Measurements from ENCODE around the gene PHF21B. TPM values are rescaled to one million over a fixed set of nuclear protein-coding genes. Genes with fewer than 3 reads are reported as not detected.

The PHF21B gene
- total RNA-seq, 1 donor from 2014 or later, result 6.7 TPM

DNA sequence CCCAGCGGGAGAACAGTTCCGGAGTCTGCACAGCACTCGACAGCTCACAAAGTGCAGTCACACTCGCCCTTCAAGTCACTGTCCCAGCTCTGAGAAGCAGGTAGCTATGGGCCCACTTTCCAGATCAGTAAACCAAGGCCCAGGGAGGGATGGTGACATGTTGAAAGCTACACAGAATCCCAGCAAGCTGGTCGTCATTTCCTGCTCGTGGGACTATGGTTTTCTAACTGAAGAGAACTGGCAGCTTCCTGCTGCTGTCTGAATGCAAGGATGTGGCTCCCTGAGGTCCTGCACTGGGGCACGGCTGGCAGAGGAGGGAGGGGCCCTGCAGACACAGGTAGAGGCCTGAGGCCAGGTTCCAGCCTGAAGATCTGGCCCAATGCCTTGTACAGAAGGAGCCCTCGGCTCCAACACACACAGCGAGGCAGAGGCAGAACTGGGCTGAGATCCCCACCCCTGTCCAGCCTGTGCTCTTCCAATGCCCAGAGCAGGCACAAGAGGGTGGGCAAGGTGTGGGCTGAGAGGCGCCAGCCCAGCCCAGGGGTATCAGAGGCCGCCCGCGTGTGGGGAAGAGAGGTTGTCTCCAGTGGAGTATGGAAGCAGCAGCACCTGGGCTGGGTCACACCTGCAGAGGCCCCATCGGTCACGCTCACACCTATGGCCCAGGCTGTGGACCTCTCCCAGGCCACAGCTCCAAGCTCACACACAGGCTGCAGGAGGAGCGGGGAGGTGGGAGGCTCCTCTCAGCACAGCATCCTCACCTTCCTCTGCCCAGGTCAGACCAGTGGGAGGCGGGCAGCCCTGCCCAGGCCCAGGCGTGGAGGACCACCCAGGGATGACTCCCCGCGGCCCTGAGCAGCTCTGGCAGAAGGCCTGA, 119.2 kb downstream of the PHF21B start:
- no peaks in the 10 kb centered on the region for H3K36me3 ChIP-seq
- H3K9ac ChIP-seq, result no peak overlapping the region
- no peak overlapping the region for H3K4me3 ChIP-seq
- no peak for DNase-seq (ENCODE audit: low spot score)
- peaks cover 21% of the 10 kb centered on the region for H3K36me3 Mint-ChIP-seq
- no peak for TF ChIP-seq EZH2 (IDR thresholded peaks at IDR 0.05)
- TF ChIP-seq EZH2phosphoT487 (IDR thresholded peaks at IDR 0.05), result no peak
- TF ChIP-seq, protein P1, sequence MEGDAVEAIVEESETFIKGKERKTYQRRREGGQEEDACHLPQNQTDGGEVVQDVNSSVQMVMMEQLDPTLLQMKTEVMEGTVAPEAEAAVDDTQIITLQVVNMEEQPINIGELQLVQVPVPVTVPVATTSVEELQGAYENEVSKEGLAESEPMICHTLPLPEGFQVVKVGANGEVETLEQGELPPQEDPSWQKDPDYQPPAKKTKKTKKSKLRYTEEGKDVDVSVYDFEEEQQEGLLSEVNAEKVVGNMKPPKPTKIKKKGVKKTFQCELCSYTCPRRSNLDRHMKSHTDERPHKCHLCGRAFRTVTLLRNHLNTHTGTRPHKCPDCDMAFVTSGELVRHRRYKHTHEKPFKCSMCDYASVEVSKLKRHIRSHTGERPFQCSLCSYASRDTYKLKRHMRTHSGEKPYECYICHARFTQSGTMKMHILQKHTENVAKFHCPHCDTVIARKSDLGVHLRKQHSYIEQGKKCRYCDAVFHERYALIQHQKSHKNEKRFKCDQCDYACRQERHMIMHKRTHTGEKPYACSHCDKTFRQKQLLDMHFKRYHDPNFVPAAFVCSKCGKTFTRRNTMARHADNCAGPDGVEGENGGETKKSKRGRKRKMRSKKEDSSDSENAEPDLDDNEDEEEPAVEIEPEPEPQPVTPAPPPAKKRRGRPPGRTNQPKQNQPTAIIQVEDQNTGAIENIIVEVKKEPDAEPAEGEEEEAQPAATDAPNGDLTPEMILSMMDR (IDR thresholded peaks at IDR 0.05), result no peak
- H4K20me1 ChIP-seq (ENCODE audit: low read depth), result peaks cover 4% of the 10 kb centered on the region
- H3K4me2 ChIP-seq, result no peak overlapping the region
- no peak overlapping the region for H3K27ac ChIP-seq
- H3K9me3 Mint-ChIP-seq, result no peaks in the 10 kb centered on the region
- no peaks in the 10 kb centered on the region for H3K27me3 Mint-ChIP-seq (ENCODE audit: insufficient read depth, low read depth)
- H3K4me3 Mint-ChIP-seq, result no peak overlapping the region
- H3F3A ChIP-seq (ENCODE audit: low read depth), result no peaks in the 10 kb centered on the region
- no peak overlapping the region for H3K27ac Mint-ChIP-seq
- no peaks in the 10 kb centered on the region for H3K79me2 ChIP-seq (ENCODE audit: low read depth)
- no peak overlapping the region for H2AFZ ChIP-seq (replicated peaks)
- no peaks in the 10 kb centered on the region for H3K4me1 Mint-ChIP-seq
- no peaks in the 10 kb centered on the region for H3K27me3 ChIP-seq
- H3K9me3 ChIP-seq (ENCODE audit: low read depth), result no peaks in the 10 kb centered on the region
- no peaks in the 10 kb centered on the region for H3K4me1 ChIP-seq

DNA sequence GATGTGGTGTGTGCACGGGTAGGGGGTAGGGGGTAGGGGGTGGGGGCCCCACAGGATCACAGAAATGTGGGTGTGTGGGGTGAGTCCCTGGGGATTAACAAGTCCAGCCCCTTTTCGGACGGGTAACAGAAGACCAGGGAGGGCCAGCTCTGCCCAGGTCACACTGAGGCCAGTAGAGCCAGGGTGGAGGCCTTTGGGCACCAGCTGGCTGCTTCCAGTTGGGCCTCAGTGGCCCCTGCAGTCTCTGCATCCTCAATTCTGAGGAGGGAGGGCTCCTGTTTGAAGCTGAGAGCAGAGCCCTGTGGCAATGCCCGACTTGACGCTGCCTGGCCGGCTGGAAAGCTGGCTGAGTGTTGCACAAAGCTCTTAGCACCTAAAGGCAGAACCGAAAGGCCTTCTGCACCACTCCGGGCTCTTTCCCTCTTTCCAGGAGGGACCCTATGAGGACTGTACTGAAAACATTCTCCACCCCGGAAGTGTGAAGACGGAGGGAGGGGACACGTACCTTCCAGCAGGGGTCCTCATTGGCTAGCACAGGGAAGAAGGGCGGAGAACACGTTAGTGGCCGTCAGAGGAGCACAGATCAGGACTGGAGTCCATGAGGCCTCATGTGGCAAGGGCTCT, 120.4 kb downstream of the PHF21B start:
- no peak overlapping the region for H3K4me2 ChIP-seq
- H3K27me3 ChIP-seq, result no peaks in the 10 kb centered on the region
- no peaks in the 10 kb centered on the region for H3K4me1 ChIP-seq
- peaks cover 15% of the 10 kb centered on the region for H3K36me3 Mint-ChIP-seq
- H3K9ac ChIP-seq, result no peak overlapping the region
- H3K4me3 ChIP-seq, result no peak overlapping the region
- H3K79me2 ChIP-seq (ENCODE audit: low read depth), result no peaks in the 10 kb centered on the region
- no peaks in the 10 kb centered on the region for H3K9me3 ChIP-seq (ENCODE audit: low read depth)
- peak; percentile 44 for DNase-seq (ENCODE audit: low spot score)
- TF ChIP-seq, protein P1 (IDR thresholded peaks at IDR 0.05), result peak; percentile 27
- no peak for TF ChIP-seq EZH2phosphoT487 (IDR thresholded peaks at IDR 0.05)
- H3K27ac Mint-ChIP-seq, result no peak overlapping the region
- H3K9me3 Mint-ChIP-seq, result no peaks in the 10 kb centered on the region
- no peak overlapping the region for H2AFZ ChIP-seq (replicated peaks)
- no peaks in the 10 kb centered on the region for H3K4me1 Mint-ChIP-seq
- no peak overlapping the region for H3K4me3 Mint-ChIP-seq
- no peak overlapping the region for H3K27ac ChIP-seq
- H3K27me3 Mint-ChIP-seq (ENCODE audit: insufficient read depth, low read depth), result no peaks in the 10 kb centered on the region
- H3K36me3 ChIP-seq, result no peaks in the 10 kb centered on the region
- H4K20me1 ChIP-seq (ENCODE audit: low read depth), result peaks cover 4% of the 10 kb centered on the region
- H3F3A ChIP-seq (ENCODE audit: low read depth), result no peaks in the 10 kb centered on the region

GRCh38 chr22:44888491-44889254, 121.1 kb downstream of the PHF21B start:
- Histone ChIP-seq H3K36me3 (no peaks in the 10 kb centered on the region), H3F3A (ENCODE audit: low read depth) (no peaks in the 10 kb centered on the region), H3K79me2 (ENCODE audit: low read depth) (no peaks in the 10 kb centered on the region), H3K4me3 (no peak overlapping the region), H3K27ac (no peak overlapping the region), H3K9me3 (ENCODE audit: low read depth) (no peaks in the 10 kb centered on the region), H3K27me3 (no peaks in the 10 kb centered on the region), H3K4me1 (no peaks in the 10 kb centered on the region), H3K9ac (no peak overlapping the region), H2AFZ (replicated peaks) (no peak overlapping the region), H3K4me2 (no peak overlapping the region), H4K20me1 (ENCODE audit: low read depth) (peaks cover 4% of the 10 kb centered on the region)
- Mint-ChIP-seq H3K27ac (no peak overlapping the region), H3K9me3 (no peaks in the 10 kb centered on the region), H3K27me3 (ENCODE audit: insufficient read depth, low read depth) (no peaks in the 10 kb centered on the region), H3K4me1 (no peaks in the 10 kb centered on the region), H3K36me3 (peaks cover 10% of the 10 kb centered on the region), H3K4me3 (no peak overlapping the region)
- no peak for TF ChIP-seq EZH2 (IDR thresholded peaks at IDR 0.05)
- TF ChIP-seq, protein P1 (IDR thresholded peaks at IDR 0.05), result no peak
- no peak for TF ChIP-seq EZH2phosphoT487 (IDR thresholded peaks at IDR 0.05)
- DNase-seq (ENCODE audit: low spot score), result no peak

All from neural progenitor cell (in vitro differentiated cells).